Right kidney (tissue), 9 donors: Measurements from ENCODE around the gene PLXNA1.

Experiments
- DNase-seq: peaks from one replicate; pipeline ENCODE4 v3.0.0-alpha.2; 2016
- long read RNA-seq, 8 donors: transcript quantifications; one replicate each; lab custom pipeline, GENCODE V29; 2026

Gene PLXNA1
- long read RNA-seq, donor 1: 0 reads
- long read RNA-seq, donor 2: 0 reads
- long read RNA-seq, donor 3: 0 reads
- long read RNA-seq, donor 4, partial matches to known transcripts: 42 of 42 reads
- long read RNA-seq, donor 4, other reads (novel, unspliced or antisense): 0 of 42 reads
- long read RNA-seq, donor 5: 0 reads
- long read RNA-seq, donor 6: 0 reads
- long read RNA-seq, donor 7: 0 reads
- long read RNA-seq, donor 8, partial matches to known transcripts: 5 of 5 reads
- long read RNA-seq, donor 8, other reads (novel, unspliced or antisense): 0 of 5 reads

- DNase-seq: peak; percentile 91
These were observed at the start of gene PLXNA1 for GRCh38 chr3:126982471-126983175. PLXNA1 (plus strand) TSS chr3:126983115; CDS start chr3:126988594, 5,479 bp downstream.

- no peak for DNase-seq
These were observed 48.8 kb upstream of the PLXNA1 start for GRCh38 chr3:126934031-126934531.

- DNase-seq: no peak
These were observed 47.9 kb upstream of the PLXNA1 start for GRCh38 chr3:126934991-126935390.

- no peak for DNase-seq
These were observed 47.0 kb upstream of the PLXNA1 start for GRCh38 chr3:126935756-126936509.

- no peak for DNase-seq
These were observed 46.0 kb upstream of the PLXNA1 start for GRCh38 chr3:126936853-126937425.

GRCh38 chr3:126937533-126937932 is 45.4 kb upstream of the PLXNA1 start:
- no peak for DNase-seq

- DNase-seq: no peak
These were observed 44.9 kb upstream of the PLXNA1 start for GRCh38 chr3:126937973-126938372.

GRCh38 chr3:126938520-126939337 is 44.2 kb upstream of the PLXNA1 start:
- DNase-seq: no peak

- DNase-seq: no peak
These were observed 43.6 kb upstream of the PLXNA1 start for GRCh38 chr3:126939338-126939718.

- DNase-seq: no peak
These were observed 43.2 kb upstream of the PLXNA1 start for GRCh38 chr3:126939733-126940132.

GRCh38 chr3:126941721-126942270 is 41.1 kb upstream of the PLXNA1 start:
- DNase-seq: no peak

GRCh38 chr3:126944089-126944965 is 38.6 kb upstream of the PLXNA1 start:
- DNase-seq: no peak

GRCh38 chr3:126945171-126945721 is 37.7 kb upstream of the PLXNA1 start:
- DNase-seq: no peak

- no peak for DNase-seq
These were observed 37.0 kb upstream of the PLXNA1 start for GRCh38 chr3:126945891-126946290.

- no peak for DNase-seq
These were observed 36.5 kb upstream of the PLXNA1 start for GRCh38 chr3:126946405-126946804.

- DNase-seq: no peak
These were observed 35.5 kb upstream of the PLXNA1 start for GRCh38 chr3:126947429-126947828.

GRCh38 chr3:126948980-126949535 is 33.9 kb upstream of the PLXNA1 start:
- DNase-seq: no peak

- DNase-seq: no peak
These were observed 31.4 kb upstream of the PLXNA1 start for GRCh38 chr3:126951561-126951960.

- no peak for DNase-seq
These were observed 30.5 kb upstream of the PLXNA1 start for GRCh38 chr3:126952261-126952982.
